ENCODE results near the gene GTPBP6. TPM values are rescaled to one million over a fixed set of nuclear protein-coding genes. Genes with fewer than 3 reads are reported as not detected.

Gene GTPBP6
- total and polyA plus RNA-seq, 2 experiments from 2014 or later: 41.4 to 66.8 TPM

- ATAC-seq (no peak), DNase-seq (ENCODE audit: low spot score) (no peak)
- Histone ChIP-seq H2AFZ (no peak overlapping the region), H3K79me2 (replicated peaks; ENCODE audit: insufficient read depth) (peaks cover 13% of the 10 kb centered on the region; the same call in 1 of the 2 replicates), H3K27ac (ENCODE audit: low read depth) (peak overlapping the region; percentile 83; the same call in 1 of the 2 replicates), H4K20me1 (replicated peaks; ENCODE audit: insufficient read depth) (no peaks in the 10 kb centered on the region; the same call in 1 of the 2 replicates), H3K9me2 (ENCODE audit: insufficient read depth) (no peaks in the 10 kb centered on the region), H3K27me3 (ENCODE audit: insufficient read depth) (no peaks in the 10 kb centered on the region), H3K4me2 (peak overlapping the region; percentile 62; the same call in 1 of the 2 replicates), H3K36me3 (ENCODE audit: insufficient read depth) (peaks cover 6% of the 10 kb centered on the region; the same call in 1 of the 2 replicates), H3F3A (replicated peaks; ENCODE audit: low read depth) (peaks cover 11% of the 10 kb centered on the region; the same call in 1 of the 2 replicates), H3K4me3 (peak overlapping the region; percentile 72; the same call in 1 of the 2 replicates), H3K4me1 (ENCODE audit: insufficient read depth) (no peaks in the 10 kb centered on the region; the same call in 1 of the 2 replicates)
- Mint-ChIP-seq H3K27ac (peak overlapping the region; percentile 100), H3K9me3 (peaks cover 9% of the 10 kb centered on the region; the same call in 2 of the 3 replicates), H3K4me1 (no peaks in the 10 kb centered on the region; the same call in 2 of the 3 replicates), H3K4me3 (peak overlapping the region; percentile 90), H3K36me3 (ENCODE audit: low read depth) (peaks cover 21% of the 10 kb centered on the region), H3K27me3 (ENCODE audit: insufficient read depth, low read depth, poor library complexity) (peaks cover 13% of the 10 kb centered on the region)
- TF ChIP-seq ZNF331 (CRISPR knock-in tag; IDR thresholded peaks at IDR 0.05; ENCODE audit: low read depth): no peak
- TF ChIP-seq EZH2phosphoT487 (IDR thresholded peaks at IDR 0.05; ENCODE audit: unreplicated experiment): no peak
These were observed 1.1 kb downstream of the GTPBP6 start for GRCh38 chrX:317424-318067.

DNA sequence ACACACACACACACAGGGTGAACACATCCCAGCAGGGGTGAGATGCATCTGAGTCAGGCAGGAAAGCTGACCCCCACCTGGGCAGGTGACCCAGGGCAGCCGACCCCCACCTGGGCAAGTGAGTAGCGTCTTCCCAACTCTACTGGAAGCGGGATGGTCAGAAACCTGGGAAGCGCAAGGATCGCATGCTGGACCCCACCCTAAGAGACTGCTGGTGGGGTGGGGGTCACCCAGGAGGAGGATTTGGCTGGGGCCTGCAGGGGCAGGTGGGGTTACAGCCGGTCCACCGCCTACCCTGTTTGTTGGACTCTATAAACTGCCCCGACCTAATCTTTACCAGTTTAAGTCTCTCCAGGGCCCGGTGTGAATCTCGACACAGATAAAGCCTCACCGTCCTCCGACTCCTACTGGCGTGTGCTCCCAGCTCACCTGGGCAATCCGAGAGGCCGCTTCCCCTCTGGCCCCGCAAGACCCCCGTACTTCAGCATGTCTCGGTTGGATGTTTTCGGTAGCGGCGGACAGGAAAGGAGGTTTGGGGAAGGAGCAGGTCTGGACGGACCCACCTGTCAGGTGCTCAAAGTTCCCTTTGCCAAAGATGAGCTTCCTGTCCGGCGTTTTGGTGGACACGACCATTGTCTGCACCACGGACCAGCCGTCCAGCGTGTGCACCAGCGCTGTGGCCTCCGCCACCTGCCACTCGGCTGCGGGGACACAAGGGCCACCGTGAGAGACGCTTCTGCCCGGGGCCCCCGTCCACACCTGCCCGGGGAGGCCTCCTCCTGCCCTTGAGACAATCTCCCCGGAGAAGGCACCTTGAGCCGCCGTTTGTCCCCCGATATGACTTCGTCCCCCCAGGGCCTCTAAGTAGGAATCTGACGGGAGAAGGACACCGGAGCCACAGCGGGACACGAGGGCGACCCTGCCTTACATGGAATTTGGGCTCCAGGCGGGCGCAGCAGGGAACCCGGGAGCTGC is 2.0 kb downstream of the GTPBP6 start:
- 0 out of 2 replicates have a peak overlapping the region, but pooled peaks have one; percentile 40 for H3K4me3 ChIP-seq
- H3K4me1 Mint-ChIP-seq: no peaks in the 10 kb centered on the region; the same call in 2 of the 3 replicates
- TF ChIP-seq CTCF (conservative IDR thresholded peaks at IDR 0.05; ENCODE audit: low read depth in 2 of 2) (no peak), NANOG (IDR thresholded peaks at IDR 0.05; ENCODE audit: borderline replicate concordance) (no peak), ZNF114 (CRISPR knock-in tag; IDR thresholded peaks at IDR 0.05) (no peak), REST (IDR thresholded peaks at IDR 0.05; ENCODE audit: unreplicated experiment) (no peak), POLR2AphosphoS5 (IDR thresholded peaks at IDR 0.05; ENCODE audit: low read depth) (no peak), EZH2phosphoT487 (IDR thresholded peaks at IDR 0.05; ENCODE audit: unreplicated experiment) (no peak), STAT1 (IDR thresholded peaks at IDR 0.05; ENCODE audit: unreplicated experiment) (no peak)

More for the DNA sequence above, 2.0 kb downstream of the GTPBP6 start:
- Histone ChIP-seq H3K9me2 (ENCODE audit: insufficient read depth) (no peaks in the 10 kb centered on the region), H3K27me3 (ENCODE audit: insufficient read depth) (no peaks in the 10 kb centered on the region), H3K36me3 (ENCODE audit: insufficient read depth) (peaks cover 6% of the 10 kb centered on the region; the same call in 1 of the 2 replicates), H3K27ac (ENCODE audit: low read depth) (peak overlapping the region; percentile 83; the same call in 1 of the 2 replicates), H3K4me1 (ENCODE audit: insufficient read depth) (no peaks in the 10 kb centered on the region; the same call in 1 of the 2 replicates), H2AFZ (no peak overlapping the region), H3K4me2 (peak overlapping the region; percentile 62; the same call in 1 of the 2 replicates), H3F3A (replicated peaks; ENCODE audit: low read depth) (peaks cover 10% of the 10 kb centered on the region; the same call in 1 of the 2 replicates), H3K79me2 (replicated peaks; ENCODE audit: insufficient read depth) (peaks cover 13% of the 10 kb centered on the region; the same call in 1 of the 2 replicates), H4K20me1 (replicated peaks; ENCODE audit: insufficient read depth) (no peaks in the 10 kb centered on the region; the same call in 1 of the 2 replicates)
- H3K9me3 Mint-ChIP-seq: peaks cover 9% of the 10 kb centered on the region; the same call in 2 of the 3 replicates
- peaks cover 18% of the 10 kb centered on the region for H3K27me3 Mint-ChIP-seq (ENCODE audit: insufficient read depth, low read depth, poor library complexity)
- H3K27ac Mint-ChIP-seq: no peak overlapping the region; the same call in 1 of the 2 replicates
- H3K36me3 Mint-ChIP-seq (ENCODE audit: low read depth): peaks cover 29% of the 10 kb centered on the region
- ATAC-seq (no peak), DNase-seq (ENCODE audit: low spot score) (no peak)
- H3K4me3 Mint-ChIP-seq: peak overlapping the region; percentile 54
